GM12875 (cell line): ENCODE results near the gene CCDC85C.

Experiments used
- H3K4me3 ChIP-seq: one replicate; pipeline ENCODE4 v1.5.1; 2011; ENCODE audit warnings: low read depth, low read length, control low read depth
- TF ChIP-seq, protein P1 (sequence below): IDR thresholded peaks from 2 replicates; pipeline ENCODE4 v1.5.1; 2011; ENCODE audit warnings: low read depth, mild to moderate bottlenecking, control low read depth, inconsistent platforms, low read length, moderate library complexity, borderline replicate concordance; ENCODE audit not compliant: insufficient read depth

Gene CCDC85C

DNA sequence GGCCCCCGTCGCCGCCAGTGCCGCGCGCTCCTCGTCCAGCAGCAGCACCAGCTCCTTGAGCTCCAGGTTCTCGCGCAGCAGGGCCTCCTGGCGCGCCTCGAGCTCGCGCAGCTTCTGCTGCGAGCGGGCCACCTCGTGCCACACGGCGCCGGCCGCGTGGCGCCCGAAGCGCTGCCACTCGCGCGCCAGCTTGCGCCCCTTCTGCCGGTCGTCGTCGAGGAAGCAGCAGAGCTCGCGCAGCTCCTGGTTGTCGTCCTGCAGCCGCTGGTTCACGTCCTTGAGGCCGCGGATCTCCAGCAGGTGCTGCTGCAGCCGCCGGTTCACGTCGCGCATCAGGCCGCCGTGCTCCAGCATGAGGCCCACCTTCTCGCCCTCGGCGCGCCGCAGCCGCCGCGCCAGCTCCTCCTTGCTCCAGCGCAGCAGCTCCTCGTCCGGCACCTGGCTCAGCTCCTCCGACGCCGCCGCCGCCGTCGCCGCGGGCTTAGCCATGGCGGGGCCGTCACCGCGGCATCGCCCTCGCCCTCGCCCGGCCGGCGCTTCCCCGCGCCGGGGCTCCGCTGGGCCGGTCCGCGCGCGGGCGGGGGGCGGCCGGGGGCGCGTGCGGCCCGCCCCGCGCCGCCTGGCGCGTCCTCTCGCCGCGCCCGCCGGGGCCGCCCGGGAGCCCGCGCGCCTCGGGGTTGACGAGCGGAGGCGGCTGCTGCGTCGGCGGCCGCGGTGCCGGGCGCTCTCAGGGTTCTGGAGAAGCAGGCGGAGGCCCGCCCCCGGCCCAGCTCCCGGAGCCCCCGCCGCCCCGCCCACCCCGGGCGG is at the start of gene CCDC85C:
Gene CCDC85C, minus strand, starts transcription at position 737 of the 807 bp plus-strand sequence. Its CDS starts 248 bp downstream, at position 489.
- peak within 1 kb of the TSS; percentile 48 for H3K4me3 ChIP-seq
- TF ChIP-seq, protein P1, sequence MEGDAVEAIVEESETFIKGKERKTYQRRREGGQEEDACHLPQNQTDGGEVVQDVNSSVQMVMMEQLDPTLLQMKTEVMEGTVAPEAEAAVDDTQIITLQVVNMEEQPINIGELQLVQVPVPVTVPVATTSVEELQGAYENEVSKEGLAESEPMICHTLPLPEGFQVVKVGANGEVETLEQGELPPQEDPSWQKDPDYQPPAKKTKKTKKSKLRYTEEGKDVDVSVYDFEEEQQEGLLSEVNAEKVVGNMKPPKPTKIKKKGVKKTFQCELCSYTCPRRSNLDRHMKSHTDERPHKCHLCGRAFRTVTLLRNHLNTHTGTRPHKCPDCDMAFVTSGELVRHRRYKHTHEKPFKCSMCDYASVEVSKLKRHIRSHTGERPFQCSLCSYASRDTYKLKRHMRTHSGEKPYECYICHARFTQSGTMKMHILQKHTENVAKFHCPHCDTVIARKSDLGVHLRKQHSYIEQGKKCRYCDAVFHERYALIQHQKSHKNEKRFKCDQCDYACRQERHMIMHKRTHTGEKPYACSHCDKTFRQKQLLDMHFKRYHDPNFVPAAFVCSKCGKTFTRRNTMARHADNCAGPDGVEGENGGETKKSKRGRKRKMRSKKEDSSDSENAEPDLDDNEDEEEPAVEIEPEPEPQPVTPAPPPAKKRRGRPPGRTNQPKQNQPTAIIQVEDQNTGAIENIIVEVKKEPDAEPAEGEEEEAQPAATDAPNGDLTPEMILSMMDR: no peak

- TF ChIP-seq, protein P1: no peak
- no peak overlapping the region for H3K4me3 ChIP-seq
These were observed 48.1 kb upstream of the CCDC85C start for GRCh38 chr14:99651953-99652746.

DNA sequence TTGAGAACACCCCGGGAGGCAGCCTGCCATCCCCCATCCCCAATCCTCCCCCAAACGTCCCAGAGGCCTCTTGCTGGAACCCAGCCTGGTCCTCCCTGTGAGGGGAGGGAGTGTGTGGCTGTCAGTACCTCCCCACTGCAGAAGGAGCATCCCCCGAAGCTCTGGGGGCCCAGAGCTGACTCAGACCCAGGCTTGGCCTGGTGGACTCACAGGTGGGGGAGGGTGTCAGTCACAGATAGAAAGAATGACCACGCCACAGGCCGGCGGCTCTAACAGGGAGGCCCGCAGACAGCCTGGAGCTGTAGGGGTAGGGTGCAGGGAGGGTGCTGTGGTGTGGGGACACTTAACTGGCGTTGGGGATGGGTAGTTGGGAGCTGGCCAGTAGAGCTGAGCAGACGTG is 46.2 kb upstream of the CCDC85C start:
- no peak overlapping the region for H3K4me3 ChIP-seq
- TF ChIP-seq, protein P1: no peak

DNA sequence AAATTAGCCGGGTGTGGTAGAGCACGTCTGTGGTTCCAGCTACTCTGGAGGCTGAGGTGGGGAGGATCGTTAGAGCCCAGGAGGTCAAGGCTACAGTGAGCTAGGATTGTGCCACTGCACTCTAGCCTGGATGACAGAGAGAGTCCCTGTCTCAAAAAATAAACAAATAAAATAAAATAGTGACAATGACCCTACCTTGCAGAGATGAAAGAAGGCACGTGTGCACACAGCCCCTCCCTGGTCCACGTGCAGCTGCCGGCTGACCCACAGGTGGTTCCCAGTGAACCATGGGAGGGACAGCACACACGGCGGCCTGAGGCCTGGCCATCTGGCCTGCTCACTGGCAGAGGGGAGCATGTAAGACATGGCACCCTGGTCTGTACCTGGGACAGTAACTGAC is 45.6 kb upstream of the CCDC85C start:
- no peak overlapping the region for H3K4me3 ChIP-seq

GRCh38 chr14:99649219-99649618 is 45.2 kb upstream of the CCDC85C start:
- no peak overlapping the region for H3K4me3 ChIP-seq
- TF ChIP-seq, protein P1: no peak

More for the DNA sequence above, 45.6 kb upstream of the CCDC85C start:
- TF ChIP-seq, protein P1: no peak

GRCh38 chr14:99648027-99648784 is 44.2 kb upstream of the CCDC85C start:
- H3K4me3 ChIP-seq: no peak overlapping the region
- TF ChIP-seq, protein P1: no peak
